HEK293T (cell line): ENCODE data around the gene FUT7.

Experiments used
- ARNT ChIP-seq: fragments of 450-650 bp; IDR thresholded peaks from 2 replicates; pipeline ENCODE4 v1.6.1; 2017; ENCODE audit warnings: mild to moderate bottlenecking
- BHLHE40 ChIP-seq: fragments of 450-650 bp; IDR thresholded peaks from 2 replicates; pipeline ENCODE4 v1.6.1; 2016; ENCODE audit warnings: mild to moderate bottlenecking, moderate library complexity, borderline replicate concordance
- CTBP1 ChIP-seq: fragments of 450-650 bp; IDR thresholded peaks from 2 replicates; pipeline ENCODE4 v1.6.1; 2016; ENCODE audit warnings: borderline replicate concordance
- ELF4 ChIP-seq: fragments of 450-650 bp; IDR thresholded peaks from 2 replicates; pipeline ENCODE4 v1.6.1; 2017; ENCODE audit warnings: antibody characterized with exemption
- FOXK2 ChIP-seq: fragments of 450-650 bp; IDR thresholded peaks from 2 replicates; pipeline ENCODE4 v1.6.1; 2016; ENCODE audit warnings: mild to moderate bottlenecking
- FOXM1 ChIP-seq: fragments of 450-650 bp; IDR thresholded peaks from 2 replicates; pipeline ENCODE4 v1.6.1; 2017; ENCODE audit warnings: mild to moderate bottlenecking, borderline replicate concordance
- L3MBTL2 ChIP-seq: fragments of 450-650 bp; conservative IDR thresholded peaks from 2 replicates; pipeline ENCODE4 v1.6.1; 2016; ENCODE audit warnings: mild to moderate bottlenecking
- LEF1 ChIP-seq: fragments of 450-650 bp; IDR thresholded peaks from 2 replicates; pipeline ENCODE4 v1.6.1; 2017; ENCODE audit warnings: mild to moderate bottlenecking, borderline replicate concordance
- NFRKB ChIP-seq: fragments of 450-650 bp; IDR thresholded peaks from 2 replicates; pipeline ENCODE4 v1.6.1; 2016; ENCODE audit warnings: mild to moderate bottlenecking, moderate library complexity
- PKNOX1 ChIP-seq: fragments of 450-650 bp; IDR thresholded peaks from 2 replicates; pipeline ENCODE4 v1.6.1; 2016
- SP1 ChIP-seq: fragments of 450-650 bp; IDR thresholded peaks from 2 replicates; pipeline ENCODE4 v1.6.1; 2017
- SUZ12 ChIP-seq: fragments of 450-650 bp; IDR thresholded peaks from 2 replicates; pipeline ENCODE4 v1.6.1; 2016; ENCODE audit warnings: mild to moderate bottlenecking
- TARDBP ChIP-seq: fragments of 450-650 bp; IDR thresholded peaks from 2 replicates; pipeline ENCODE4 v1.6.1; 2016
- ZNF384 ChIP-seq: fragments of 450-650 bp; IDR thresholded peaks from 2 replicates; pipeline ENCODE4 v1.6.1; 2016

- no peak for TF ChIP-seq FOXM1
- no peak for TF ChIP-seq LEF1
- TF ChIP-seq NFRKB: no peak
- TF ChIP-seq L3MBTL2: no peak; the same call in 1 of the 2 replicates
- TF ChIP-seq ARNT: no peak
- TF ChIP-seq TARDBP: no peak
- no peak for TF ChIP-seq FOXK2
- TF ChIP-seq ELF4: no peak
- no peak for TF ChIP-seq BHLHE40
- TF ChIP-seq PKNOX1: no peak
- TF ChIP-seq ZNF384: no peak
- no peak for TF ChIP-seq SUZ12
- TF ChIP-seq CTBP1: no peak
- no peak for TF ChIP-seq SP1
Observed at GRCh38 chr9:137048655-137049543, 17.0 kb upstream of the FUT7 start.
